ENCODE data around the gene RAPGEF2. TPM values are rescaled to one million over a fixed set of nuclear protein-coding genes. Genes with fewer than 3 reads are reported as not detected.

The RAPGEF2 gene
- total and polyA plus RNA-seq, 11 donors, result 10.6 to 75.9 (median 51.2) TPM

GRCh38 chr4:159278399-159278798 lies 175.5 kb downstream of the RAPGEF2 start:
- H3K36me3 ChIP-seq, result no peaks in the 10 kb centered on the region
- TF ChIP-seq POLR2A (IDR thresholded peaks at IDR 0.05), result no peak
- H3K4me1 ChIP-seq, result peaks cover 0 to 75% (median 39%) of the 10 kb centered on the region in 12 donors
- 82 to 90% (median 86%) methylated on average over 5 of the region's 5 CpGs for WGBS, 4 donors
- no peaks in the 10 kb centered on the region for H3K27me3 ChIP-seq
- no peak overlapping the region for H3K4me3 ChIP-seq
- peaks cover 0 to 4% (median 0%) of the 10 kb centered on the region in 12 donors for H3K9me3 ChIP-seq
- DNase-seq (no peak), ATAC-seq (peak in 3 of 4 donors; percentile 3 to 23 (median 8))
- peak overlapping the region in 6 of 12 donors; percentile 7 to 59 (median 34) for H3K27ac ChIP-seq
- intact Hi-C loops (cut with DNase I), result no loop called here

- H3K9me3 ChIP-seq, result peaks cover 0 to 4% (median 0%) of the 10 kb centered on the region in 12 donors
- H3K27me3 ChIP-seq, result no peaks in the 10 kb centered on the region
- peaks cover 0 to 74% (median 40%) of the 10 kb centered on the region in 12 donors for H3K4me1 ChIP-seq
- intact Hi-C loops (cut with DNase I), result no loop called here
- WGBS, 4 donors, result 60 to 75% (median 66%) methylated on average over 6 of the region's 6 CpGs
- DNase-seq (peak in 2 of 5 donors; percentile 44 to 50), ATAC-seq (peak; percentile 49 to 83 (median 70))
- no peaks in the 10 kb centered on the region for H3K36me3 ChIP-seq
- TF ChIP-seq POLR2A (IDR thresholded peaks at IDR 0.05), result no peak
- TF ChIP-seq, protein P1, sequence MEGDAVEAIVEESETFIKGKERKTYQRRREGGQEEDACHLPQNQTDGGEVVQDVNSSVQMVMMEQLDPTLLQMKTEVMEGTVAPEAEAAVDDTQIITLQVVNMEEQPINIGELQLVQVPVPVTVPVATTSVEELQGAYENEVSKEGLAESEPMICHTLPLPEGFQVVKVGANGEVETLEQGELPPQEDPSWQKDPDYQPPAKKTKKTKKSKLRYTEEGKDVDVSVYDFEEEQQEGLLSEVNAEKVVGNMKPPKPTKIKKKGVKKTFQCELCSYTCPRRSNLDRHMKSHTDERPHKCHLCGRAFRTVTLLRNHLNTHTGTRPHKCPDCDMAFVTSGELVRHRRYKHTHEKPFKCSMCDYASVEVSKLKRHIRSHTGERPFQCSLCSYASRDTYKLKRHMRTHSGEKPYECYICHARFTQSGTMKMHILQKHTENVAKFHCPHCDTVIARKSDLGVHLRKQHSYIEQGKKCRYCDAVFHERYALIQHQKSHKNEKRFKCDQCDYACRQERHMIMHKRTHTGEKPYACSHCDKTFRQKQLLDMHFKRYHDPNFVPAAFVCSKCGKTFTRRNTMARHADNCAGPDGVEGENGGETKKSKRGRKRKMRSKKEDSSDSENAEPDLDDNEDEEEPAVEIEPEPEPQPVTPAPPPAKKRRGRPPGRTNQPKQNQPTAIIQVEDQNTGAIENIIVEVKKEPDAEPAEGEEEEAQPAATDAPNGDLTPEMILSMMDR (IDR thresholded peaks at IDR 0.05), result peak in 2 of 12 donors; percentile 11 to 18
- H3K4me3 ChIP-seq, result no peak overlapping the region
- peak overlapping the region in 6 of 12 donors; percentile 7 to 59 (median 29) for H3K27ac ChIP-seq
Observed at GRCh38 chr4:159279084-159279483, 176.2 kb downstream of the RAPGEF2 start.

- H3K27ac ChIP-seq, result peak overlapping the region in 3 of 12 donors; percentile 12 to 58 (median 14)
- ATAC-seq, result peak in 2 of 4 donors; percentile 17 to 47
- no peak overlapping the region for H3K4me3 ChIP-seq
- H3K36me3 ChIP-seq, result no peaks in the 10 kb centered on the region
- no peak for DNase-seq
- peaks cover 0 to 4% (median 0%) of the 10 kb centered on the region in 12 donors for H3K9me3 ChIP-seq
- H3K27me3 ChIP-seq, result no peaks in the 10 kb centered on the region
- intact Hi-C loops (cut with DNase I), result loop anchor here in 3 of 10 donors (5.0 to 10.0 kb wide), 2 partner anchors 164 to 167 kb away; no protein-coding TSS in a partner anchor
- no peak for TF ChIP-seq POLR2A (IDR thresholded peaks at IDR 0.05)
- TF ChIP-seq, protein P1 (IDR thresholded peaks at IDR 0.05), result no peak
- H3K4me1 ChIP-seq, result peaks cover 0 to 66% (median 34%) of the 10 kb centered on the region in 12 donors
- 87 to 92% (median 90%) methylated on average over 13 of the region's 13 CpGs for WGBS, 4 donors
Observed at GRCh38 chr4:159280442-159281172, 177.7 kb downstream of the RAPGEF2 start.

DNA sequence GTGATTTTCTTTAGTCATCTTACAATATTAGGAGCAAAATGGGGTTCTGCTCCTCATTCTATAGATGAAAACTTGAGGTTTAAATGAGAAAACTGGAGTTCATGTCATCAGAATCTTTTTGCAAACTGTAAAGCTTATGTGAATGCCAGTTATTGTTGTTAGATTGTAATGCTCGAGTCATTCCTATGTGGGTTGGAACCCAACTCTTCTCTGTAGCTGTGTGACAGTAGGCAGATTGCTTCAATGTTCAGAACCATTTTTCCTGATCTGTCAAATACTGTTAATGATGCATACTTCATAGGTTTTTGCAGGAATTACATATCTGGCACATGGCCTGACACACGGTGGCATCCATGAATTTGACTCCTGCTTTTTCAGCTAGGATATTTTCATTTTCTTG lies 178.9 kb downstream of the RAPGEF2 start:
- intact Hi-C loops (cut with DNase I), result loop anchor here in 3 of 10 donors (5.0 to 10.0 kb wide), 2 partner anchors 163 to 166 kb away; no protein-coding TSS in a partner anchor
- H3K27ac ChIP-seq, result peak overlapping the region in 1 of 12 donors; percentile 25
- no peaks in the 10 kb centered on the region for H3K27me3 ChIP-seq
- H3K36me3 ChIP-seq, result no peaks in the 10 kb centered on the region
- peaks cover 0 to 56% (median 33%) of the 10 kb centered on the region in 12 donors for H3K4me1 ChIP-seq
- DNase-seq, result no peak
- TF ChIP-seq POLR2A (IDR thresholded peaks at IDR 0.05), result no peak
- TF ChIP-seq, protein P1 (IDR thresholded peaks at IDR 0.05), result no peak
- no peak for ATAC-seq
- H3K4me3 ChIP-seq, result no peak overlapping the region
- H3K9me3 ChIP-seq, result peaks cover 0 to 4% (median 0%) of the 10 kb centered on the region in 12 donors
- 69 to 88% (median 83%) methylated on average over 2 of the region's 2 CpGs for WGBS, 4 donors
